Astrocyte (in vitro differentiated cells and primary cell): ENCODE results near the gene EPAS1. TPM values are rescaled to one million over a fixed set of nuclear protein-coding genes. Genes with fewer than 3 reads are reported as not detected.

Experiments used
- DNase-seq: peaks from one replicate; pipeline ENCODE4 v3.0.0-alpha.2; 2010; ENCODE audit warnings: low read depth
- FAIRE-seq: peaks from 2 replicates; lab custom pipeline; 2011; peaks lifted over from hg19 to GRCh38; lab: Jason Lieb, UNC
- H2AFZ ChIP-seq: 2 replicates; pipeline ENCODE4 v1.6.0; 2012; ENCODE audit warnings: low read depth, low read length, inconsistent platforms
- H3K27ac ChIP-seq: 2 replicates; pipeline ENCODE4 v1.5.1; 2011; ENCODE audit warnings: low read depth, low read length, inconsistent platforms
- H3K27me3 ChIP-seq: 2 replicates; pipeline ENCODE4 v1.6.0; 2011; ENCODE audit warnings: low read length, inconsistent platforms; ENCODE audit not compliant: insufficient read depth
- H3K36me3 ChIP-seq: 2 replicates; pipeline ENCODE4 v1.5.1; 2011; ENCODE audit warnings: low read length, inconsistent platforms; ENCODE audit not compliant: insufficient read depth
- H3K4me1 ChIP-seq: 2 replicates; pipeline ENCODE4 v1.5.1; 2011; ENCODE audit warnings: low read length, inconsistent platforms; ENCODE audit not compliant: insufficient read depth
- H3K4me2 ChIP-seq: 2 replicates; pipeline ENCODE4 v1.6.0; 2012; ENCODE audit warnings: low read length, inconsistent platforms
- H3K4me3 ChIP-seq: 2 replicates; pipeline ENCODE4 v1.5.1; 2011; ENCODE audit warnings: low read depth, mild to moderate bottlenecking, low read length, inconsistent platforms; ENCODE audit not compliant: insufficient read depth
- H3K79me2 ChIP-seq: 2 replicates; pipeline ENCODE4 v1.6.0; 2012; ENCODE audit warnings: mild to moderate bottlenecking, low read length, inconsistent platforms; ENCODE audit not compliant: insufficient read depth
- H3K9ac ChIP-seq: 2 replicates; pipeline ENCODE4 v1.6.0; 2012; ENCODE audit warnings: mild to moderate bottlenecking, low read length, inconsistent platforms
- H3K9me3 ChIP-seq: 2 replicates; pipeline ENCODE4 v1.5.1; 2012; ENCODE audit warnings: low read depth, mild to moderate bottlenecking, low read length, inconsistent platforms; ENCODE audit not compliant: insufficient read depth
- H4K20me1 ChIP-seq: 2 replicates; pipeline ENCODE4 v1.6.0; 2012; ENCODE audit warnings: low read length, inconsistent platforms; ENCODE audit not compliant: insufficient read depth
- H3K27ac Mint-ChIP-seq: one replicate; pipeline ENCODE4 v1.8.0; 2021; ENCODE audit warnings: mild to moderate bottlenecking, mixed read lengths; ENCODE audit not compliant: unreplicated experiment
- H3K27me3 Mint-ChIP-seq: one replicate; pipeline ENCODE4 v1.8.0; 2021; ENCODE audit warnings: low read depth, mixed read lengths; ENCODE audit not compliant: unreplicated experiment
- H3K36me3 Mint-ChIP-seq: one replicate; pipeline ENCODE4 v1.8.0; 2021; ENCODE audit warnings: low read depth, mixed read lengths; ENCODE audit not compliant: unreplicated experiment
- H3K4me1 Mint-ChIP-seq: one replicate; pipeline ENCODE4 v1.8.0; 2021; ENCODE audit warnings: low read depth, mixed read lengths; ENCODE audit not compliant: unreplicated experiment
- H3K4me3 Mint-ChIP-seq: one replicate; pipeline ENCODE4 v1.8.0; 2021; ENCODE audit warnings: mild to moderate bottlenecking, moderate library complexity, mixed read lengths; ENCODE audit not compliant: unreplicated experiment
- H3K9me3 Mint-ChIP-seq: one replicate; pipeline ENCODE4 v1.8.0; 2021; ENCODE audit warnings: mild to moderate bottlenecking, mixed read lengths; ENCODE audit not compliant: unreplicated experiment
- CTCF ChIP-seq: IDR thresholded peaks from 2 replicates; pipeline ENCODE4 v1.5.1; 2011; ENCODE audit warnings: low read depth, mild to moderate bottlenecking, inconsistent platforms, low read length, moderate library complexity; ENCODE audit not compliant: insufficient read depth
- EZH2 ChIP-seq: IDR thresholded peaks from 2 replicates; pipeline ENCODE4 v1.6.1; 2012; ENCODE audit warnings: mild to moderate bottlenecking, low read length, inconsistent platforms; ENCODE audit not compliant: insufficient read depth
- total RNA-seq: library from RNA; stranded (reverse); gene quantifications from 2 replicates; pipeline ENCODE4 v1.2.1, GENCODE V29; 2021

Gene EPAS1
- total RNA-seq, 1 donor from 2014 or later = 42.8 TPM

DNA sequence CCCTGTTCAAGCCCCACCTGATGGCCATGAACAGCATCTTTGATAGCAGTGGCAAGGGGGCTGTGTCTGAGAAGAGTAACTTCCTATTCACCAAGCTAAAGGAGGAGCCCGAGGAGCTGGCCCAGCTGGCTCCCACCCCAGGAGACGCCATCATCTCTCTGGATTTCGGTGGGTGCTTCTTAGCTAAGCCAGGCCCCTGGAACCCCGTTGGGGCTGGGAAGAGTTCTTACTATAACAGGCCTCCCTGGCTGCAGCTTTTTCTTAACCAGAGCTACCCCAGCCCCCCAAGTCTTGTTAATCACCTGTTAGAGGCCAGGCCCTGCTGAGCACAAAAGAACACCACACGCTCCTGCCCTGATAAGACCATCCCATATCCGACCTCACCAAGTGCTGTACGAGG, 79.4 kb downstream of the EPAS1 start:
- Histone ChIP-seq H3K36me3 (no peaks in the 10 kb centered on the region), H3K4me1 (no peaks in the 10 kb centered on the region)
- H3K4me3 Mint-ChIP-seq = no peak overlapping the region

DNA sequence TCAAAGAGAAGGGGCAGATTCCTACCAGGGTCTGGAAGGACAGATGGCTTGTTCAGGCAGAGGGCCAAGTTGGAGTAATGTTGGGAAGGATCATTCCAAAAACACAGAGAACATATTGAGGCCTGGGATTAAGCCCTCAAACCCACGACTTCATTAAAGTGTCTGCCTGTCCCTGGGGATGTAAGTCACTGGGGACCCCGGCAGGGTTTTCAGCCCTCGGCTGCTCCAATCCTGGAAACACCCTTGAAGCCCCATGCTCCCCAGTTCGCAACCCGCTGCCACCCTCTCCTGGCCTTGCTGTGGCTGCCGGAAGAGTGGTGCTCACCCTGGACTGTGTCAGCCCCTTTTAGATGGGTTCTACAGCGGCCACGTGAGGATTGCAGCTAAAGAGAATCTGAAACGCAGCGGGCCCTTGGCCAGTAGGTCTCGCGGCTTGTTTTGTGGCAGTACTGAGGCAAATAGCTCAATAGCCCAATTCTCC, 79.9 kb downstream of the EPAS1 start:
- no peaks in the 10 kb centered on the region for H3K4me1 ChIP-seq
- H3K27ac Mint-ChIP-seq = no peak overlapping the region
- H3K36me3 ChIP-seq = no peaks in the 10 kb centered on the region

More for the DNA sequence above, 79.4 kb downstream of the EPAS1 start:
- Histone ChIP-seq H3K27me3 (no peaks in the 10 kb centered on the region), H2AFZ (no peak overlapping the region), H3K4me2 (no peak overlapping the region), H3K27ac (no peak overlapping the region), H3K79me2 (no peaks in the 10 kb centered on the region), H3K9me3 (no peaks in the 10 kb centered on the region), H3K9ac (no peak overlapping the region), H4K20me1 (no peaks in the 10 kb centered on the region), H3K4me3 (no peak overlapping the region)
- Mint-ChIP-seq H3K27me3 (peaks cover 27% of the 10 kb centered on the region), H3K9me3 (peaks cover 1% of the 10 kb centered on the region), H3K27ac (no peak overlapping the region), H3K36me3 (peaks cover 35% of the 10 kb centered on the region), H3K4me1 (no peaks in the 10 kb centered on the region)
- no peak for DNase-seq
- TF ChIP-seq EZH2 = no peak
- no peak for TF ChIP-seq CTCF
- no peak for FAIRE-seq

More for the DNA sequence above, 79.9 kb downstream of the EPAS1 start:
- H3K36me3 Mint-ChIP-seq = peaks cover 37% of the 10 kb centered on the region
- Histone ChIP-seq H3K9me3 (no peaks in the 10 kb centered on the region), H3K27ac (no peak overlapping the region), H3K4me2 (no peak overlapping the region), H3K4me3 (no peak overlapping the region), H2AFZ (no peak overlapping the region), H3K9ac (no peak overlapping the region), H3K27me3 (no peaks in the 10 kb centered on the region), H3K79me2 (no peaks in the 10 kb centered on the region), H4K20me1 (no peaks in the 10 kb centered on the region)
- H3K9me3 Mint-ChIP-seq = peaks cover 1% of the 10 kb centered on the region
- no peaks in the 10 kb centered on the region for H3K4me1 Mint-ChIP-seq
- FAIRE-seq (no peak), DNase-seq (no peak)
- H3K27me3 Mint-ChIP-seq = peaks cover 26% of the 10 kb centered on the region
- no peak overlapping the region for H3K4me3 Mint-ChIP-seq
- TF ChIP-seq EZH2 (no peak), CTCF (no peak)
